ENCODE data around the gene SEMA4D.

DNA sequence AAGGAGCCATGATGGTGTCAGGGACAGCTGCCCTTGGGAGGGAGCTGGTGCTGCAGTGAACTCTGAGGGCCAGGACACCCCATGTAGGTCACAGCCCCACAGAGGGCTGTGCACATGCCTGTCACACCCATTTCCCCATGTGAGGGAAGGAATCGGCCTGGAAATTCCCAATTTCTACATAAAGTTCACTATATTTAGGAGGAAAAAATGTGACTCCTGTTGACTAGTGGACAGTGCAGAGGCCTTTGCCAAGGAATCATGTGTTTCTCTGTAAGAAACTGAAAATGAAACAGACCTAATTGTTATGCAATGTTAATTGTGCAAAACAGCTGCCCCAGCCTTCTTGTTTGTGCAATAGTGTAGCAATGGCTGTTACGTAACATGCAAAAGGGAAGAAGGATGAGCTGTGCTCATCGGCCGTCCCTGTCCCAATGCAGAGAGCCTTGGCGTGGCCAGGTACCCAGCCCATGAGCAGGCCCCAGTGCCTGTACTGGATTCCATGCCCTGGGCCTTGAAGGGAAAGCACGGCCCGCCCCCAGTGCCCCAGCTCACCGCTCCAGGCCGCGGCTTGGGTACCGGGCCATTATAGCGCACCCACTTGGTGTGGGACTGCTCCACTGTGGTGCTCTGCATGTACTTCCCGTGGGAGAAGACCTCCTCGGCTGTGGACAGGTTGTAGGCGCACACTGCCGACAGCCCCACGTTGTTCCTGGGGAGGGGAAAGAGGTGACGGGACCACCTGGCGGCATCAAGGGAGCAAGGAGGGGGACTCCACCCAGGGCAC is 109.6 kb downstream of the SEMA4D start:
- TF ChIP-seq, protein P1, sequence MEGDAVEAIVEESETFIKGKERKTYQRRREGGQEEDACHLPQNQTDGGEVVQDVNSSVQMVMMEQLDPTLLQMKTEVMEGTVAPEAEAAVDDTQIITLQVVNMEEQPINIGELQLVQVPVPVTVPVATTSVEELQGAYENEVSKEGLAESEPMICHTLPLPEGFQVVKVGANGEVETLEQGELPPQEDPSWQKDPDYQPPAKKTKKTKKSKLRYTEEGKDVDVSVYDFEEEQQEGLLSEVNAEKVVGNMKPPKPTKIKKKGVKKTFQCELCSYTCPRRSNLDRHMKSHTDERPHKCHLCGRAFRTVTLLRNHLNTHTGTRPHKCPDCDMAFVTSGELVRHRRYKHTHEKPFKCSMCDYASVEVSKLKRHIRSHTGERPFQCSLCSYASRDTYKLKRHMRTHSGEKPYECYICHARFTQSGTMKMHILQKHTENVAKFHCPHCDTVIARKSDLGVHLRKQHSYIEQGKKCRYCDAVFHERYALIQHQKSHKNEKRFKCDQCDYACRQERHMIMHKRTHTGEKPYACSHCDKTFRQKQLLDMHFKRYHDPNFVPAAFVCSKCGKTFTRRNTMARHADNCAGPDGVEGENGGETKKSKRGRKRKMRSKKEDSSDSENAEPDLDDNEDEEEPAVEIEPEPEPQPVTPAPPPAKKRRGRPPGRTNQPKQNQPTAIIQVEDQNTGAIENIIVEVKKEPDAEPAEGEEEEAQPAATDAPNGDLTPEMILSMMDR (IDR thresholded peaks at IDR 0.05; ENCODE audit: borderline replicate concordance, extremely low read depth, low read length, poor library complexity, severe bottlenecking): no peak
- no peak for TF ChIP-seq EZH2 (IDR thresholded peaks at IDR 0.05; ENCODE audit: borderline replicate concordance, low read depth, low read length, severe bottlenecking)
